GM19395 (cell line): ENCODE results near the gene PHLDA2.
"Not testable (repeated sequence)": the region's sequence is repeated elsewhere in the genome, so short reads cannot be mapped to it uniquely, and the experiment has no call there.

Experiments used
- ATAC-seq: cut with Tn5 transposase; IDR thresholded peaks from one replicate; pipeline ENCODE4 v1.9.1; 2021; ENCODE audit warnings: mild to moderate bottlenecking, moderate library complexity; ENCODE audit not compliant: unreplicated experiment

Gene PHLDA2

GRCh38 chr11:2915473-2915872 lies 13.7 kb downstream of the PHLDA2 start:
- ATAC-seq, result no peak

GRCh38 chr11:2914455-2915195 lies 14.6 kb downstream of the PHLDA2 start:
- ATAC-seq, result no peak

GRCh38 chr11:2913776-2914175 lies 15.4 kb downstream of the PHLDA2 start:
- ATAC-seq, result no peak

- no peak for ATAC-seq
Observed at GRCh38 chr11:2913019-2913431, 16.2 kb downstream of the PHLDA2 start.

GRCh38 chr11:2912498-2912897 lies 16.7 kb downstream of the PHLDA2 start:
- ATAC-seq, result no peak

GRCh38 chr11:2911785-2912391 lies 17.3 kb downstream of the PHLDA2 start:
- no peak for ATAC-seq

- ATAC-seq, result no peak
Observed at GRCh38 chr11:2911088-2911784, 18.0 kb downstream of the PHLDA2 start.

GRCh38 chr11:2910401-2910955 lies 18.7 kb downstream of the PHLDA2 start:
- no peak for ATAC-seq

- ATAC-seq, result no peak
Observed at GRCh38 chr11:2909133-2909902, 19.9 kb downstream of the PHLDA2 start.

GRCh38 chr11:2908130-2908529 lies 21.1 kb downstream of the PHLDA2 start:
- no peak for ATAC-seq

- not testable (repeated sequence) for ATAC-seq
Observed at GRCh38 chr11:2905299-2905698, 23.9 kb downstream of the PHLDA2 start.

GRCh38 chr11:2904153-2905052 lies 24.8 kb downstream of the PHLDA2 start:
- ATAC-seq, result no peak

GRCh38 chr11:2903672-2904011 lies 25.6 kb downstream of the PHLDA2 start:
- no peak for ATAC-seq

GRCh38 chr11:2902784-2903671 lies 26.2 kb downstream of the PHLDA2 start:
- peak; percentile 4 for ATAC-seq

GRCh38 chr11:2901854-2902783 lies 27.1 kb downstream of the PHLDA2 start:
- ATAC-seq, result peak; percentile 96

- no peak for ATAC-seq
Observed at GRCh38 chr11:2901196-2901796, 27.9 kb downstream of the PHLDA2 start.

GRCh38 chr11:2899080-2899783 lies 30.0 kb downstream of the PHLDA2 start:
- ATAC-seq, result no peak
